GM18520 (cell line): ENCODE measurements around the gene NELFA.
"Not testable (repeated sequence)": the region's sequence is repeated elsewhere in the genome, so short reads cannot be mapped to it uniquely, and the experiment has no call there.

Source experiments
- ATAC-seq: cut with Tn5 transposase; IDR thresholded peaks from one replicate; pipeline ENCODE4 v1.9.1; 2021; ENCODE audit not compliant: unreplicated experiment

Gene NELFA

GRCh38 chr4:1994938-1995337 lies 13.8 kb downstream of the NELFA start:
- no peak for ATAC-seq

GRCh38 chr4:1993718-1994516 lies 14.9 kb downstream of the NELFA start:
- not testable (repeated sequence) for ATAC-seq

GRCh38 chr4:1993169-1993516 lies 15.6 kb downstream of the NELFA start:
- ATAC-seq = no peak

GRCh38 chr4:1992468-1993168 lies 16.2 kb downstream of the NELFA start:
- ATAC-seq = no peak

GRCh38 chr4:1991596-1992434 lies 17.0 kb downstream of the NELFA start:
- no peak for ATAC-seq

GRCh38 chr4:1991087-1991486 lies 17.7 kb downstream of the NELFA start:
- no peak for ATAC-seq

GRCh38 chr4:1990676-1991075 lies 18.1 kb downstream of the NELFA start:
- ATAC-seq = no peak

GRCh38 chr4:1990348-1990645 lies 18.5 kb downstream of the NELFA start:
- no peak for ATAC-seq

GRCh38 chr4:1989533-1990347 lies 19.0 kb downstream of the NELFA start:
- no peak for ATAC-seq

GRCh38 chr4:1988327-1988724 lies 20.4 kb downstream of the NELFA start:
- ATAC-seq = no peak

GRCh38 chr4:1987721-1988326 lies 20.9 kb downstream of the NELFA start:
- ATAC-seq = no peak

GRCh38 chr4:1987296-1987695 lies 21.5 kb downstream of the NELFA start:
- no peak for ATAC-seq

GRCh38 chr4:1986578-1987210 lies 22.1 kb downstream of the NELFA start:
- ATAC-seq = no peak

- no peak for ATAC-seq
These were observed 22.8 kb downstream of the NELFA start for GRCh38 chr4:1985780-1986577.

GRCh38 chr4:1985294-1985693 lies 23.5 kb downstream of the NELFA start:
- ATAC-seq = no peak

- ATAC-seq = no peak
These were observed 24.2 kb downstream of the NELFA start for GRCh38 chr4:1984406-1985191.

- ATAC-seq = no peak
These were observed 24.8 kb downstream of the NELFA start for GRCh38 chr4:1983846-1984405.
